HepG2 (cell line): ENCODE data around the gene VGLL4. TPM values are rescaled to one million over a fixed set of nuclear protein-coding genes. Genes with fewer than 3 reads are reported as not detected.
A peak's percentile ranks its signal among the peaks of the same experiment; 100 is the strongest.

ENCODE experiments used
- ATAC-seq: fragments of 200-7000 bp; cut with Tn5 transposase; 3 replicates; pipeline ENCODE4 v1.9.1; 2020; ENCODE audit warnings: mild to moderate bottlenecking, moderate library complexity
- BruUV-seq: library from RNA; stranded (reverse); fragments of 400-500 nt; replicated peaks from 2 replicates; lab custom pipeline; 2021; lab: Mats Ljungman, UMichigan
- CTCF ChIA-PET: fragments of 300-600 bp; formaldehyde crosslinking; extraction: SDS; loops from one replicate; lab custom pipeline; 2021; ENCODE audit warnings: low total read pairs, inconsistent platforms, low intra/inter-chr PET ratio; lab: Yijun Ruan, JAX
- POLR2A ChIA-PET: fragments of 350-600 bp; sonication (Branson Sonifier 250); formaldehyde crosslinking; loops from one replicate; lab custom pipeline; 2020; ENCODE audit warnings: antibody characterized with exemption, inconsistent platforms; lab: Yijun Ruan, JAX
- DNase-seq: peaks from one replicate; pipeline ENCODE4 v3.0.0-alpha.2; 2015; ENCODE audit warnings: low spot score
- FAIRE-seq: peaks from 3 replicates; lab custom pipeline; 2011; peaks lifted over from hg19 to GRCh38; lab: Jason Lieb, UNC
- H2AFZ ChIP-seq: one replicate; pipeline ENCODE4 v1.6.1; 2011; ENCODE audit warnings: low read length, inconsistent platforms
- H3K27ac ChIP-seq: fragments of 300-600 bp; 3 replicates; pipeline ENCODE4 v1.8.0; 2011; ENCODE audit warnings: mixed run types, mild to moderate bottlenecking, mixed read lengths, low read length, inconsistent platforms; ENCODE audit not compliant: insufficient read depth; ENCODE audit errors: extremely low read length
- H3K27me3 ChIP-seq, 2 experiments: fragments of 200-600 bp in 1 of 2; 2 replicates in 1 of 2; 3 replicates in 1 of 2; pipeline versions ENCODE4 v1.6.0 to v1.8.0; 2011; ENCODE audit warnings: low read length in 2 of 2, mild to moderate bottlenecking in 2 of 2, moderate library complexity in 2 of 2, inconsistent platforms in 1 of 2; ENCODE audit not compliant: insufficient read depth in 2 of 2, control insufficient read depth in 1 of 2
- H3K36me3 ChIP-seq, 2 experiments: fragments of 200-600 bp in 1 of 2; replicated peaks in 1 of 2; 2 replicates in 1 of 2; 3 replicates in 1 of 2; pipeline versions ENCODE4 v1.5.1 to v1.8.0; 2011; ENCODE audit warnings: low read length in 2 of 2, inconsistent platforms in 1 of 2; ENCODE audit not compliant: insufficient read depth in 2 of 2, control insufficient read depth in 1 of 2
- H3K4me1 ChIP-seq: 2 replicates; pipeline ENCODE4 v1.5.1; 2012; ENCODE audit warnings: low read length, inconsistent platforms; ENCODE audit not compliant: insufficient read depth
- H3K4me2 ChIP-seq: 2 replicates; pipeline ENCODE4 v1.6.0; 2011; ENCODE audit warnings: low read depth, low read length, inconsistent platforms
- H3K4me3 ChIP-seq, 3 experiments: fragments of 200-600 bp in 1 of 3; sonication (generic), shearing (Covaris generic) in 1 of 3; replicated peaks in 1 of 3; 2 replicates each; pipeline ENCODE4 v1.5.1; 2011 to 2016; ENCODE audit warnings: low read length in 3 of 3, inconsistent platforms in 2 of 3, low read depth in 2 of 3, mild to moderate bottlenecking in 2 of 3, control low read depth in 1 of 3, mixed read lengths in 1 of 3; ENCODE audit not compliant: insufficient read depth in 1 of 3
- H3K79me2 ChIP-seq: one replicate; pipeline ENCODE4 v1.6.1; 2011; ENCODE audit warnings: low read length, inconsistent platforms; ENCODE audit not compliant: insufficient read depth
- H3K9ac ChIP-seq: 2 replicates; pipeline ENCODE4 v1.6.0; 2011; ENCODE audit warnings: mild to moderate bottlenecking, low read depth, low read length, inconsistent platforms; ENCODE audit not compliant: insufficient read depth
- H3K9me3 ChIP-seq: 2 replicates; pipeline ENCODE4 v1.5.1; 2012; ENCODE audit warnings: mild to moderate bottlenecking, low read length
- H4K20me1 ChIP-seq: 2 replicates; pipeline ENCODE4 v1.6.0; 2011; ENCODE audit warnings: inconsistent platforms, mild to moderate bottlenecking, low read length, moderate library complexity; ENCODE audit not compliant: insufficient read depth
- AKAP8 ChIP-seq: sonication (generic); formaldehyde crosslinking; IDR thresholded peaks from 2 replicates; pipeline ENCODE4 v1.5.1; 2020; ENCODE audit warnings: mild to moderate bottlenecking, missing genetic modification reagents
- DMAP1 ChIP-seq: IDR thresholded peaks from 2 replicates; pipeline ENCODE4 v1.6.1; 2016
- EED ChIP-seq: sonication (generic); formaldehyde crosslinking; IDR thresholded peaks from 2 replicates; pipeline ENCODE4 v1.5.0; 2020; ENCODE audit warnings: mild to moderate bottlenecking, missing genetic modification reagents
- FOXP1 ChIP-seq, 2 experiments: fragments of 450-650 bp in 1 of 2; IDR thresholded peaks; 2 replicates each; pipeline ENCODE4 v1.6.1; 2017 to 2018; ENCODE audit warnings: antibody characterized with exemption in 1 of 2
- JARID2 ChIP-seq: sonication (generic); formaldehyde crosslinking; IDR thresholded peaks from 2 replicates; pipeline ENCODE4 v1.8.1; 2023; ENCODE audit warnings: missing genetic modification reagents, inconsistent platforms; ENCODE audit not compliant: insufficient replicate concordance
- MAFK ChIP-seq, 2 experiments: IDR thresholded peaks in 1 of 2; conservative IDR thresholded peaks in 1 of 2; 2 replicates each; pipeline ENCODE4 v1.6.1; 2011; ENCODE audit warnings: improper control_type of control experiment in 2 of 2, low read length in 2 of 2
- NCOR1 ChIP-seq: fragments of 200-600 bp; sonication (generic); IDR thresholded peaks from 2 replicates; pipeline ENCODE4 v1.7.0; 2017; ENCODE audit warnings: antibody characterized with exemption, low read length, borderline replicate concordance
- RFX1 ChIP-seq: fragments of 450-650 bp; IDR thresholded peaks from 2 replicates; pipeline ENCODE4 v1.6.1; 2017
- ZSCAN31 ChIP-seq: sonication (generic); formaldehyde crosslinking; IDR thresholded peaks from 2 replicates; pipeline ENCODE4 v1.5.0; 2020; ENCODE audit warnings: low read depth, mild to moderate bottlenecking, missing genetic modification reagents
- ZUFSP ChIP-seq: sonication (generic); formaldehyde crosslinking; IDR thresholded peaks from 2 replicates; pipeline ENCODE4 v1.9.0; 2021; ENCODE audit warnings: missing genetic modification reagents, mild to moderate bottlenecking, borderline replicate concordance
- WGBS: methylation state at CpG from one replicate; pipeline ENCODE4 v1.1.6; 2017; ENCODE audit warnings: low lambda C conversion rate; 5-methylcytosine and 5-hydroxymethylcytosine counted together
- in situ Hi-C: cut with HindIII; loops from 2 replicates; pipeline ENCODE4 v1.10.0; 2017; ENCODE audit warnings: low pct_unique_long_range_greater_than_20kb; ENCODE audit not compliant: extremely low pct_ligation_motif_present
- intact Hi-C: fragments of 100-400 bp; cut with micrococcal nuclease; formaldehyde crosslinking; loops from one replicate; pipeline ENCODE4 v1.10.0; 2022; ENCODE audit not compliant: unreplicated experiment
- polyA plus RNA-seq, 8 experiments: library from polyadenylated mRNA; depleted of rRNA in 3 of 8; stranded (reverse) in 7 of 8; unstranded in 1 of 8; fragments of >200 nt; fragmentation: Illumina TruSeq in 4 of 8; extraction: Trizol in 4 of 8; gene quantifications; 2 replicates each; pipeline versions ENCODE4 v1.2.1 to v1.2.3, GENCODE V29; 2011 to 2016; ENCODE audit warnings: low read depth in 4 of 8, missing spikeins in 1 of 8, mixed read lengths in 1 of 8; ENCODE audit not compliant: insufficient read depth in 1 of 8
- total RNA-seq, 5 experiments: library from RNA; depleted of rRNA; stranded (reverse); fragments of >200 nt; fragmentation: Illumina TruSeq; extraction: Trizol; gene quantifications; 2 replicates each; pipeline ENCODE4 v1.2.3, GENCODE V29; 2016; ENCODE audit warnings: low read depth in 1 of 5

The VGLL4 gene
- total and polyA plus RNA-seq, 2 of the 13 experiments (the other 11 are each of a cell fraction or from before 2014, with no cell fraction given), result 23.2 to 39.0 TPM

GRCh38 chr3:11641316-11641682 is 2.4 kb downstream of the VGLL4 start:
- H2AFZ ChIP-seq, result no peak overlapping the region
- 3% methylated on average over 2 of the region's 2 CpGs for WGBS
- intact Hi-C loops, result loop anchor here (5.0 kb wide), 1 partner anchor 34 kb away; no protein-coding TSS in a partner anchor

GRCh38 chr3:11640009-11640673 is 3.6 kb downstream of the VGLL4 start:
- H2AFZ ChIP-seq, result no peak overlapping the region
- ChIA-PET CTCF (no interaction called here), POLR2A (no interaction called here)
- ATAC-seq (no peak), FAIRE-seq (no peak), DNase-seq (no peak)
- peaks cover 81% of the 10 kb centered on the region for H3K79me2 ChIP-seq
- no TSS peak for BruUV-seq
- WGBS, result 86% methylated on average over 9 of the region's 9 CpGs
- H3K9ac ChIP-seq, result peak overlapping the region; percentile 10; the same call in 1 of the 2 replicates
- no peaks in the 10 kb centered on the region for H3K9me3 ChIP-seq
- peak overlapping the region; percentile 29 to 88 (median 85); a peak in 5 of 6 replicates for H3K4me3 ChIP-seq
- intact Hi-C loops (loop anchor here (5.0 kb wide), 1 partner anchor 33 kb away; no protein-coding TSS in a partner anchor), in situ Hi-C loops (loop anchor here (5.0 kb wide), 1 partner anchor 48 kb away; no protein-coding TSS in a partner anchor)
- no peak overlapping the region for H3K27ac ChIP-seq
- H3K4me1 ChIP-seq, result peaks cover 62% of the 10 kb centered on the region
- peak overlapping the region; percentile 83 for H3K4me2 ChIP-seq
- no peak for TF ChIP-seq ZUFSP
- TF ChIP-seq JARID2, result no peak
- no peak for TF ChIP-seq DMAP1
- TF ChIP-seq MAFK (conservative IDR thresholded peaks at IDR 0.05 in 1 of 2, IDR thresholded peaks at IDR 0.05 in 1 of 2; ENCODE audit: low read length in 2 of 2), result peak in 1 of 2 experiments; percentile 15; a peak in 1 of 4 replicates
- no peak for TF ChIP-seq EED
- TF ChIP-seq RFX1, result no peak
- no peak for TF ChIP-seq ZSCAN31
- no peak for TF ChIP-seq NCOR1
- H4K20me1 ChIP-seq, result peaks cover 15% of the 10 kb centered on the region; the same call in 1 of the 2 replicates
- H3K27me3 ChIP-seq, result no peaks in the 10 kb centered on the region; a peak in 1 of 5 replicates
- peaks cover 0 to 5% of the 10 kb centered on the region in 2 experiments; a peak in 1 of 5 replicates for H3K36me3 ChIP-seq

More at GRCh38 chr3:11641316-11641682, 2.4 kb downstream of the VGLL4 start:
- Histone ChIP-seq H3K4me2 (peak overlapping the region; percentile 83), H3K4me1 (peaks cover 51% of the 10 kb centered on the region), H3K9ac (peak overlapping the region; percentile 87), H3K4me3 (peak overlapping the region; percentile 85 to 89 (median 88)), H3K9me3 (no peaks in the 10 kb centered on the region), H3K27me3 (no peaks in the 10 kb centered on the region; a peak in 1 of 5 replicates), H4K20me1 (peaks cover 11% of the 10 kb centered on the region; the same call in 1 of the 2 replicates), H3K36me3 (peaks cover 0 to 5% of the 10 kb centered on the region in 2 experiments; a peak in 1 of 5 replicates), H3K27ac (peak overlapping the region; percentile 90), H3K79me2 (peaks cover 70% of the 10 kb centered on the region)
- CTCF ChIA-PET, result no interaction called here
- ATAC-seq, result no peak
- no peak for FAIRE-seq
- in situ Hi-C loops, result loop anchor here (5.0 kb wide), 1 partner anchor 49 kb away; no protein-coding TSS in a partner anchor
- BruUV-seq, result no TSS peak
- POLR2A ChIA-PET, result interaction anchor here (1.0 to 1.4 kb wide), 2 partner anchors 23 to 29 kb away, joined by 3 read pairs; no protein-coding TSS in a partner anchor
- no peak for DNase-seq
- no peak for TF ChIP-seq AKAP8 (CRISPR knock-in tag)
- TF ChIP-seq FOXP1 (IDR thresholded peaks at IDR 0.05), result no peak
- peak; percentile 30; the same call in 1 of the 2 replicates for TF ChIP-seq FOXP1 (CRISPR knock-in tag; IDR thresholded peaks at IDR 0.05)
